HG03097 (cell line): Measurements from ENCODE around the gene STK11IP.

Source experiments
- ATAC-seq: cut with Tn5 transposase; IDR thresholded peaks from one replicate; pipeline ENCODE4 v1.9.1; 2021; ENCODE audit not compliant: unreplicated experiment, low FRiP score

STK11IP gene

GRCh38 chr2:219597552-219598307 is at the start of gene STK11IP:
Gene STK11IP (plus strand): TSS chr2:219597857. CDS start chr2:219598120, 263 bp downstream.
- ATAC-seq, result peak; percentile 92

- ATAC-seq, result no peak
Observed at GRCh38 chr2:219548990-219549389, 48.7 kb upstream of the STK11IP start.

- ATAC-seq, result no peak
Observed at GRCh38 chr2:219549619-219550018, 48.0 kb upstream of the STK11IP start.

GRCh38 chr2:219551441-219552381 is 45.9 kb upstream of the STK11IP start:
- peak; percentile 19 for ATAC-seq

GRCh38 chr2:219552382-219553167 is 45.1 kb upstream of the STK11IP start:
- ATAC-seq, result peak; percentile 81

GRCh38 chr2:219553168-219553417 is 44.6 kb upstream of the STK11IP start:
- no peak for ATAC-seq

- ATAC-seq, result no peak
Observed at GRCh38 chr2:219553463-219553963, 44.1 kb upstream of the STK11IP start.

- ATAC-seq, result no peak
Observed at GRCh38 chr2:219554350-219554749, 43.3 kb upstream of the STK11IP start.

GRCh38 chr2:219555956-219556355 is 41.7 kb upstream of the STK11IP start:
- no peak for ATAC-seq

- no peak for ATAC-seq
Observed at GRCh38 chr2:219556413-219556812, 41.2 kb upstream of the STK11IP start.

- no peak for ATAC-seq
Observed at GRCh38 chr2:219557320-219557719, 40.3 kb upstream of the STK11IP start.

- no peak for ATAC-seq
Observed at GRCh38 chr2:219557791-219558785, 39.6 kb upstream of the STK11IP start.

- ATAC-seq, result no peak
Observed at GRCh38 chr2:219559156-219559915, 38.3 kb upstream of the STK11IP start.

- ATAC-seq, result no peak
Observed at GRCh38 chr2:219560037-219560892, 37.4 kb upstream of the STK11IP start.

- no peak for ATAC-seq
Observed at GRCh38 chr2:219560893-219561178, 36.8 kb upstream of the STK11IP start.

GRCh38 chr2:219561179-219562048 is 36.2 kb upstream of the STK11IP start:
- ATAC-seq, result no peak
